Neutrophil (primary cell): ENCODE data around the gene PLCG1.

Experiments
- H3K27ac ChIP-seq: fragments of 200-600 bp; sonication (generic); 2 replicates; pipeline ENCODE4 v1.5.1; 2016; ENCODE audit warnings: mild to moderate bottlenecking, moderate library complexity
- H3K27me3 ChIP-seq: fragments of 200-600 bp; sonication (generic); 2 replicates; pipeline ENCODE4 v1.6.0; 2016; ENCODE audit warnings: mild to moderate bottlenecking
- H3K36me3 ChIP-seq: fragments of 200-600 bp; sonication (generic); 2 replicates; pipeline ENCODE4 v1.5.1; 2017
- H3K4me1 ChIP-seq, 2 experiments: fragments of 200-600 bp in 1 of 2; sonication (generic) in 1 of 2; 1 replicate in 1 of 2; 2 replicates in 1 of 2; pipeline versions ENCODE4 v1.5.1 to v1.6.1; 2013 to 2016; ENCODE audit warnings: low read depth in 1 of 2, low read length in 1 of 2, mild to moderate bottlenecking in 1 of 2, moderate library complexity in 1 of 2; ENCODE audit not compliant: control insufficient read depth in 1 of 2, insufficient read depth in 1 of 2
- H3K4me3 ChIP-seq, 2 experiments: fragments of 200-600 bp in 1 of 2; sonication (generic) in 1 of 2; 1 replicate in 1 of 2; 2 replicates in 1 of 2; pipeline ENCODE4 v1.5.1; 2013 to 2016; ENCODE audit warnings: low read depth in 1 of 2, low read length in 1 of 2, mild to moderate bottlenecking in 1 of 2, moderate library complexity in 1 of 2
- H3K9me3 ChIP-seq: fragments of 200-600 bp; sonication (generic); 2 replicates; pipeline ENCODE4 v1.5.1; 2016
- CTCF ChIP-seq: fragments of 200-600 bp; sonication (generic); IDR thresholded peaks from 2 replicates; pipeline ENCODE4 v1.5.1; 2016; ENCODE audit warnings: antibody characterized with exemption

PLCG1 gene

GRCh38 chr20:41158082-41158625 is 20.8 kb downstream of the PLCG1 start:
- Histone ChIP-seq H3K36me3 (no peaks in the 10 kb centered on the region), H3K27ac (no peak overlapping the region), H3K9me3 (no peaks in the 10 kb centered on the region), H3K4me3 (no peak overlapping the region), H3K4me1 (no peaks in the 10 kb centered on the region), H3K27me3 (peaks cover 62% of the 10 kb centered on the region)
- no peak for TF ChIP-seq CTCF

- Histone ChIP-seq H3K4me1 (no peaks in the 10 kb centered on the region), H3K27me3 (peaks cover 60% of the 10 kb centered on the region), H3K4me3 (no peak overlapping the region), H3K36me3 (no peaks in the 10 kb centered on the region), H3K9me3 (no peaks in the 10 kb centered on the region), H3K27ac (no peak overlapping the region)
- TF ChIP-seq CTCF = no peak
Measured at GRCh38 chr20:41159547-41159946, 22.2 kb downstream of the PLCG1 start.

GRCh38 chr20:41160686-41161085 is 23.3 kb downstream of the PLCG1 start:
- TF ChIP-seq CTCF = no peak
- Histone ChIP-seq H3K4me1 (no peaks in the 10 kb centered on the region), H3K4me3 (no peak overlapping the region), H3K27ac (no peak overlapping the region), H3K36me3 (no peaks in the 10 kb centered on the region), H3K9me3 (no peaks in the 10 kb centered on the region), H3K27me3 (peaks cover 62% of the 10 kb centered on the region)

GRCh38 chr20:41161886-41162285 is 24.5 kb downstream of the PLCG1 start:
- no peak for TF ChIP-seq CTCF
- Histone ChIP-seq H3K4me1 (no peaks in the 10 kb centered on the region), H3K4me3 (no peak overlapping the region), H3K36me3 (no peaks in the 10 kb centered on the region), H3K9me3 (no peaks in the 10 kb centered on the region), H3K27me3 (peaks cover 58% of the 10 kb centered on the region), H3K27ac (no peak overlapping the region)

- TF ChIP-seq CTCF = no peak
- Histone ChIP-seq H3K4me3 (no peak overlapping the region), H3K4me1 (no peaks in the 10 kb centered on the region), H3K27me3 (peaks cover 58% of the 10 kb centered on the region), H3K27ac (no peak overlapping the region), H3K9me3 (no peaks in the 10 kb centered on the region), H3K36me3 (no peaks in the 10 kb centered on the region)
Measured at GRCh38 chr20:41162396-41162795, 25.1 kb downstream of the PLCG1 start.

GRCh38 chr20:41163821-41164220 is 26.5 kb downstream of the PLCG1 start:
- Histone ChIP-seq H3K27ac (no peak overlapping the region), H3K9me3 (no peaks in the 10 kb centered on the region), H3K4me3 (no peak overlapping the region), H3K4me1 (no peaks in the 10 kb centered on the region), H3K27me3 (peaks cover 58% of the 10 kb centered on the region), H3K36me3 (no peaks in the 10 kb centered on the region)
- no peak for TF ChIP-seq CTCF
